Body of pancreas (tissue), 4 donors: ENCODE data around the gene PCMT1. TPM values are rescaled to one million over a fixed set of nuclear protein-coding genes. Genes with fewer than 3 reads are reported as not detected.
A peak's percentile ranks its signal among the peaks of the same experiment; 100 is the strongest.
"Not testable (repeated sequence)": the region's sequence is repeated elsewhere in the genome, so short reads cannot be mapped to it uniquely, and the experiment has no call there.

ENCODE experiments used
- ATAC-seq: fragments of 150-250 bp; one replicate; pipeline ENCODE4 v1.9.1; 2016
- DNase-seq, 4 donors: peaks; one replicate each; pipeline ENCODE4 v3.0.0-alpha.2; 2019
- H3K27ac ChIP-seq, 4 donors: fragments of 200-600 bp; sonication (generic); 1 replicate in 3 of 4; 2 replicates in 1 of 4; pipeline versions ENCODE4 v1.5.1 to v1.6.1; 2016 to 2019; ENCODE audit warnings: mild to moderate bottlenecking in 1 of 4, mixed read lengths in 1 of 4, moderate library complexity in 1 of 4
- H3K27me3 ChIP-seq, 2 donors: fragments of 200-600 bp; sonication (generic); one replicate each; pipeline ENCODE4 v1.6.0; 2016; ENCODE audit warnings: mild to moderate bottlenecking in 1 of 2
- H3K36me3 ChIP-seq, 2 donors: fragments of 200-600 bp; sonication (generic); replicated peaks in 1 of 2; 2 replicates each; pipeline ENCODE4 v1.5.1; 2016; ENCODE audit warnings: low read depth in 2 of 2; ENCODE audit not compliant: insufficient read depth in 1 of 2
- H3K4me1 ChIP-seq: fragments of 200-600 bp; sonication (generic); one replicate; pipeline ENCODE4 v1.6.0; 2016
- H3K4me3 ChIP-seq, 2 donors: fragments of 200-600 bp; sonication (generic); 1 replicate in 1 of 2; 2 replicates in 1 of 2; pipeline ENCODE4 v1.5.1; 2016 to 2019
- H3K9me3 ChIP-seq, 3 donors: fragments of 200-600 bp; sonication (generic); 1 replicate in 2 of 3; 2 replicates in 1 of 3; pipeline ENCODE4 v1.5.1; 2016
- POLR2A ChIP-seq, 3 donors: fragments of 450-650 bp; IDR thresholded peaks; one replicate each; pipeline ENCODE4 v1.6.1; 2016; ENCODE audit warnings: antibody characterized with exemption in 3 of 3, mild to moderate bottlenecking in 2 of 3
- WGBS, 2 donors: methylation state at CpG; one replicate each; pipeline ENCODE4 v1.1.5; 2017; 5-methylcytosine and 5-hydroxymethylcytosine counted together
- intact Hi-C: fragments of 100-400 bp; cut with DNase I; formaldehyde crosslinking; loops from one replicate; pipeline ENCODE4 v1.15.1; 2023
- total RNA-seq, 2 donors: library from RNA; depleted of rRNA; stranded (reverse); fragments of >200 nt; gene quantifications; one replicate each; pipeline ENCODE4 v1.1.0, GENCODE V29; 2016
- TF ChIP-seq, protein P1 (sequence below), 7 experiments: fragments of 450-650 bp in 4 of 7; fragments of 200-600 bp in 3 of 7; sonication (generic) in 3 of 7; IDR thresholded peaks; one replicate each; pipeline ENCODE4 v1.5.1; 2016 to 2019; ENCODE audit warnings: antibody characterized with exemption in 7 of 7

The PCMT1 gene
- total RNA-seq, 2 donors from 2014 or later = 26.2 to 26.7 TPM

DNA sequence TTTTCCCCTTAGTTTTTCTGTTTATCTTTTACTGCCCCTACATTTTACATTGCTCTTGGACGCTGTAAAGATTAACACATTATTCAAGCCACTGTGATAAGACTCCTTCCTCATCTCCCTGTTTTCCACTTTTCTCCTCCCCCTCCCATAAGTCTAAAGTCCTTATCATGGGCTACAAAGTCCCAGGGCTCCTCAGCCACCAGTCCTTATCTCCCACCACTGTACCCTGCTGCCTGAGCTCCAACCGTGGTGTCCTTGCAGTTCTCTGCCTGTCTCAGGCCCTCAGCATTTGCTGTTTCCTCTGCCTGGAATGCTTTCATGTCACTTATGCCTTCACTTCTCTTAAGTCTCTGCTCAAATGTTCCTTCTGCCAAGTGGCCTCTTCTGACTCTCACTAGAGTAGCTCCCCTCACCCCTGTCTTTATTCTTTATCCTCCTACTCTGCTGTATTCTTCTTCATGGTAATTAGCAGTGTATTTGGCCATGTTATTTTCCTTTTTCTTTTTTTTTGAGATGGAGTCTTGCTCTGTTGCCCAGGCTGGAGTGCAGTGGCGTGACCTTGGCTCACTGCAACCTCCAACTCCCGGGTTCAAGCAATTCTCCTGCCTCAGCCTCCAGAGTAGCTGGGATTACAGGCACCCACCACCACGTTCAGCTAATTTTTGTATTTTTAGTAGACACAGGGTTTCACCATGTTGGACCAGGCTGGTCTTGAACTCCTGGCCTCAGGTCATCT is 20.9 kb upstream of the PCMT1 start:
- peaks cover 2% of the 10 kb centered on the region for H3K4me1 ChIP-seq
- ATAC-seq = no peak
- intact Hi-C loops = loop anchor here (10.0 kb wide), 1 partner anchor 196 kb away; the partner anchor contains the start of gene RAET1G
- no peaks in the 10 kb centered on the region for H3K27me3 ChIP-seq
- peak overlapping the region in 1 of 4 donors; percentile 57 for H3K27ac ChIP-seq
- WGBS, 2 donors = 74 to 78% methylated on average over 5 of the region's 5 CpGs
- H3K9me3 ChIP-seq = no peaks in the 10 kb centered on the region
- no peak overlapping the region for H3K4me3 ChIP-seq
- DNase-seq = no peak
- H3K36me3 ChIP-seq = peaks cover 0 to 30% of the 10 kb centered on the region in 2 donors
- TF ChIP-seq, protein P1, sequence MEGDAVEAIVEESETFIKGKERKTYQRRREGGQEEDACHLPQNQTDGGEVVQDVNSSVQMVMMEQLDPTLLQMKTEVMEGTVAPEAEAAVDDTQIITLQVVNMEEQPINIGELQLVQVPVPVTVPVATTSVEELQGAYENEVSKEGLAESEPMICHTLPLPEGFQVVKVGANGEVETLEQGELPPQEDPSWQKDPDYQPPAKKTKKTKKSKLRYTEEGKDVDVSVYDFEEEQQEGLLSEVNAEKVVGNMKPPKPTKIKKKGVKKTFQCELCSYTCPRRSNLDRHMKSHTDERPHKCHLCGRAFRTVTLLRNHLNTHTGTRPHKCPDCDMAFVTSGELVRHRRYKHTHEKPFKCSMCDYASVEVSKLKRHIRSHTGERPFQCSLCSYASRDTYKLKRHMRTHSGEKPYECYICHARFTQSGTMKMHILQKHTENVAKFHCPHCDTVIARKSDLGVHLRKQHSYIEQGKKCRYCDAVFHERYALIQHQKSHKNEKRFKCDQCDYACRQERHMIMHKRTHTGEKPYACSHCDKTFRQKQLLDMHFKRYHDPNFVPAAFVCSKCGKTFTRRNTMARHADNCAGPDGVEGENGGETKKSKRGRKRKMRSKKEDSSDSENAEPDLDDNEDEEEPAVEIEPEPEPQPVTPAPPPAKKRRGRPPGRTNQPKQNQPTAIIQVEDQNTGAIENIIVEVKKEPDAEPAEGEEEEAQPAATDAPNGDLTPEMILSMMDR (IDR thresholded peaks at IDR 0.05) = no peak
- no peak for TF ChIP-seq POLR2A (IDR thresholded peaks at IDR 0.05)

DNA sequence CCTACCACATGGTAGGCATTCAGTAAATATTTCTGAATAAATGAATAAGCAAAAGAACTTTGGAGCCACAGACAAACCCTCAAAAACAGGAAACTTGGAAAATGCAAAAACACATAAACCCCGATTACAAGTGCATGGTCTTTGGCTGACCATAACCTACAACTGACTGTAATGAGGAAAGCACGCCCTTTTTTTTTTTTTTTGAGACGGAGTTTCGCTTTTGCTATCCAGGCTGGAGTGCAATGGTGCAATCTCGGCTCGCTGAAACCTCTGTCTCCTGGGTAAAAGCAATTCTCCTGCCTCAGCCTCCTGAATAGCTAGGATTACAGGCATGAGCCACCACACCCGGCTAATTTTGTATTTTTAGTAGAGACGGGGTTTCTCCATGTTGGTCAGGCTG is 19.7 kb upstream of the PCMT1 start:
- Histone ChIP-seq H3K27me3 (no peaks in the 10 kb centered on the region), H3K4me1 (no peaks in the 10 kb centered on the region), H3K27ac (no peak overlapping the region), H3K36me3 (peaks cover 0 to 30% of the 10 kb centered on the region in 2 donors), H3K9me3 (no peaks in the 10 kb centered on the region), H3K4me3 (no peak overlapping the region)
- DNase-seq (no peak), ATAC-seq (no peak)
- intact Hi-C loops = loop anchor here (10.0 kb wide), 1 partner anchor 195 kb away; the partner anchor contains the start of gene RAET1G
- 85 to 92% methylated on average over 8 of the region's 8 CpGs for whole genome bisulfite sequencing, 2 donors
- TF ChIP-seq POLR2A (IDR thresholded peaks at IDR 0.05) = no peak
- TF ChIP-seq, protein P1 (IDR thresholded peaks at IDR 0.05) = no peak

DNA sequence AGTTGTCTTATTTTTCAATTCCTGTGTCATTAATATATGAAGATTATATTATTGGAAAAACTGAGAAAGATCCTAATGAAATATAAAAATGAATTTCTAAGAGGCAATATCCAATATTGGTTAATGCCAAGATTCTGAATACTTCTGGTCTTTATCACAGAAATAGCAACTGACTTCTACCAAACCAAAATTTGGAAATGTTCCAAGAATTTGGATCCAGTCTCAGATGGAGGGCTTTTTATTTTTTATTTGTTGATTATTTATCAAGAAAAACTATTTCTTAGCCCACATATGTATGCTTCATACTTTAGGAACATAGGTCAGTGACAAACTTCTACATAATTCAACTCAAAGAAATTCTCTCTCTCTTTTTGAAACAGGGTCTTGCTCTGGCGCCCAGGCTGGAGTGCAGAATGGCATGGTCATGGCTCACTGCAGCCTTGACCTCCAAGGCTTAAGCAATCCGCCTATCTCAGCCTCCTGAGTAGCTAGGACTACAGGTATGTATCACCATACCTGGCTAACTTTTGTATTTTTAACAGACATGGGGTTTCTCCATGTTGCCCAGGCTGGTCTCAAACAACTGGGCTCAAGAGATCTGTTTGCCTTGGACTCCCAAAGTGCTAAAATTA is 16.3 kb upstream of the PCMT1 start:
- no peaks in the 10 kb centered on the region for H3K27me3 ChIP-seq
- WGBS, 2 donors = 80 to 100% methylated on average over 2 of the region's 2 CpGs
- H3K9me3 ChIP-seq = no peaks in the 10 kb centered on the region
- no peak for DNase-seq
- H3K4me3 ChIP-seq = no peak overlapping the region
- intact Hi-C loops = no loop called here
- ATAC-seq = no peak
- TF ChIP-seq POLR2A (IDR thresholded peaks at IDR 0.05) = no peak
- TF ChIP-seq, protein P1 (IDR thresholded peaks at IDR 0.05) = no peak
- peaks cover 0 to 33% of the 10 kb centered on the region in 2 donors for H3K36me3 ChIP-seq
- H3K27ac ChIP-seq = no peak overlapping the region
- no peaks in the 10 kb centered on the region for H3K4me1 ChIP-seq

DNA sequence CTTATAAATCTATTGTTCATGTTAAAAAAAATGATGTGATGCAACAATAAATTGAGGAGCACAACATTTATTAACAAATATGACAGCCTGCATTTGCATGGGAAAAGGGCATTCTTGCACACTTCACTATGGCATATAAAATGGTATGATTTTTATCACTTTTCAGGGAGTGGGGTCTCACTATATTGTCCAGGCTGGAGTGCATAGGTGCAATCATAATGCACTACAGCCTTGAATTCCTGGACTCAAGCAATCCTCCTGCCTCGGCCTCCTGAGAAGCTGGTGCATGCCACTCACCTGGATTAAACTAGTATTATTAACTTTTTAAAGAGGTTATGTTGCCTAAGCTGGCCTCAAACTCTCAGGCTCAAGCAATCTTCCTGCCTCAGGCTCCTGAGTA is 14.6 kb upstream of the PCMT1 start:
- intact Hi-C loops = no loop called here
- Histone ChIP-seq H3K36me3 (peaks cover 0 to 25% of the 10 kb centered on the region in 2 donors), H3K4me3 (no peak overlapping the region), H3K4me1 (no peaks in the 10 kb centered on the region), H3K9me3 (no peaks in the 10 kb centered on the region), H3K27ac (no peak overlapping the region), H3K27me3 (no peaks in the 10 kb centered on the region)
- TF ChIP-seq, protein P1 (IDR thresholded peaks at IDR 0.05) = no peak
- no peak for TF ChIP-seq POLR2A (IDR thresholded peaks at IDR 0.05)
- ATAC-seq = no peak
- DNase-seq = no peak
- WGBS, 2 donors = 100% methylated on average over 1 of the region's 1 CpG

DNA sequence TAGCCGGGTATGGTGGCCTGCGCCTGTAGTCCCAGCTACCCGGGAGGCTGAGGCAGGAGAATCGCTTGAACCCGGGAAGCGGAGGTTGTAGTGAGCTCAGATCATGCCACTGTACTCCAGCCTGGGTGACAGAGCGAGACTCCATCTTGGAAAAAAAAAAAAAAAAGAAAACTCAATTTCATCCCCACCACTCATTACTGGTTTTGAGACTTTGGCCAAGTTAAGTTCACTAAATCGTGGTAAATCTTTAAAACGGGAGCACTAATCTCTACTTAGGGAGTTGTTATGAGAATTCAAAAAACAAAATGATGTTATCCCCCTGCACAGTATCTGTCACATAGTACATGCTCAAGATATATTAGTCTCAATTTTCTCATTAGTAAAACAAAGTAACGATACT is 4.3 kb upstream of the PCMT1 start:
- 71 to 73% methylated on average over 10 of the region's 10 CpGs for WGBS, 2 donors
- not testable (repeated sequence) for DNase-seq

More for the DNA sequence above, 4.3 kb upstream of the PCMT1 start:
- H3K27me3 ChIP-seq, H3K4me3 ChIP-seq, H3K27ac ChIP-seq, intact Hi-C loops, H3K9me3 ChIP-seq, ATAC-seq: not testable (repeated sequence)
- Histone ChIP-seq H3K4me1 (peaks cover 15% of the 10 kb centered on the region), H3K36me3 (peaks cover 0 to 14% of the 10 kb centered on the region in 2 donors)
